GM19397 (cell line): ENCODE results near the gene GRIN3B.

ENCODE experiments used
- ATAC-seq: cut with Tn5 transposase; IDR thresholded peaks from one replicate; pipeline ENCODE4 v1.9.1; 2021; ENCODE audit warnings: mild to moderate bottlenecking, moderate library complexity; ENCODE audit not compliant: unreplicated experiment

GRIN3B gene

DNA sequence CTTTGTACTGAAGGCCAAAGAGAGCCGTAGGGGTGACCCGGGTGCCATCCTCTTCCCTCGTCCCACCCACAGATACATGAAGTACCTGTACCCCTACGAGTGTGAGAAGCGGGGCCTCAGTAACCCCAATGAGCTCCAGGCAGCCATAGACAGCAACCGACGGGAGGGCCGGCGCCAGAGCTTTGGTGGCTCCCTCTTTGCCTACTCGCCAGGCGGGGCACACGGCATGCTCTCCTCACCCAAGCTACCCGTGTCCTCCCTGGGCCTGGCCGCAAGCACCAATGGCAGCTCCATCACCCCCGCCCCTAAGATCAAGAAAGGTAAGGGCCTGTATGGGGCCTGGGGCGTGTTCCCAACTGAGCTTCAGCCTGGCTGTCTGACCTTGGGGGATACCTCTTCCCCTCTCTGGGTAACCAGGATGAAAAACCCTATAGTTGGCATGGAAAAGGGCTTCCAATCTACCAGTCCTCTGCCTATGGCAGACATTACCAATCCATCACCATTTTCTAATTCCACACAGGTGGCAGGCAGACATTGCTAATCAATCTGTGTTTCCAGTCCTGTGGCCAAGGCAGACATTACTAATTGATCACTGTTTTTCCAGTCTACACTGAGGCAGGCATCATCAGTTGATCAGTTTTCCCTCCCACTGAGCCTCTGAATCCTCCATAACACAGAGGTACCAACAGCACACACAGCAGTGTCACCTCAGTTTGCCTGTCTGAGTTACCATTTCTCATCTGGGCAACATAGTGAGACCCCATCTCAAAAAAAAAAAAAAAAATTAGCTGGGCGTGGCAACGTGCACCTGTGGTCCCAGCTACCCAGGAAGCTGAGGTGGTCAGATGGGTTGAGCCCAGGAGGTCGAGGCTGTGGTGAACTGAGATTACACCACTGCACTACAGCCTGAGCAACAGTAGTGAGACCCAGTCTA, 35.2 kb upstream of the GRIN3B start:
- no peak for ATAC-seq

DNA sequence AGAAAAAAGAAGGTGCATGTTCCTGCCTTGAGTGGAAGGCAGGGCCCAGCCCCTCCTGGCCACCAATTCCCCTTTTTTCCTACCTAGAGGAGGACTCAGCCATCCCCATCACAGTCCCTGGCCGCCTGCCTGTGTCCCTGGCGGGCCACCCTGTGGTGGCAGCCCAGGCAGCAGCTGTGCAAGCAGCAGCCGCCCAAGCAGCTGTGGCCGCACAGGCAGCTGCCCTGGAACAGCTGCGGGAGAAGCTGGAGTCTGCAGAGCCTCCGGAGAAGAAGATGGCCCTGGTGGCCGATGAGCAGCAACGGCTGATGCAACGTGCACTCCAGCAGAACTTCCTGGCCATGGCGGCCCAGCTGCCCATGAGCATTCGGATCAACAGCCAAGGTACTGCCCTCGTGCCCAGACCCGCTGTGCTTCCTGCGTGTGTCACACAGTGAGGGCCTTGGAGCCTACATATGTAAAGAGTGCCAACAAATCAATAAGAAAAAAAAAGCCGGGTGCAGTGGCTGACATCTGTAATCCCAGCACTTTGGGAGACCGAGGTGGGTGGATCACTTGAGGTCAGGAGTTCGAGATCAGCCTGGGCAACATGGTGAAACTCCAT, 33.6 kb upstream of the GRIN3B start:
- ATAC-seq, result no peak

DNA sequence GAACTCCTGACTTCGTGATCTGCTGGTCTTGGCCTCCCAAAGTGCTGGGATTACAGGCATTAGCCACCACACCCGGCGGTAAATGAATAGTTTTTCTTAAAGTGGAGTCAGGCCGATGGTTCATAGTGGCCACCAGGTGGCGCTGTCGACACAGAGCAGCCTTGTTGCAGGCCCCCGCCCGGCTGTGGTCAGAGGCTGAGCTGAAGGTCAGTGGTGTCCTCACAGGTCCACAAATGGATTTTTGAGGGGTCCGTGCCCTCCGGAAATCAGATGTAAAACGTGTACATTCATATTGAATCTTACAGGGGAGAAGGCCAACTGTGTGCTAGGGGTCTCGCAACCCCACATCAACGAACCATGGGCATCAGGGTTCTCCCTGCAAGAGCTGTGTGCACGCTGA, 29.5 kb upstream of the GRIN3B start:
- ATAC-seq, result no peak

DNA sequence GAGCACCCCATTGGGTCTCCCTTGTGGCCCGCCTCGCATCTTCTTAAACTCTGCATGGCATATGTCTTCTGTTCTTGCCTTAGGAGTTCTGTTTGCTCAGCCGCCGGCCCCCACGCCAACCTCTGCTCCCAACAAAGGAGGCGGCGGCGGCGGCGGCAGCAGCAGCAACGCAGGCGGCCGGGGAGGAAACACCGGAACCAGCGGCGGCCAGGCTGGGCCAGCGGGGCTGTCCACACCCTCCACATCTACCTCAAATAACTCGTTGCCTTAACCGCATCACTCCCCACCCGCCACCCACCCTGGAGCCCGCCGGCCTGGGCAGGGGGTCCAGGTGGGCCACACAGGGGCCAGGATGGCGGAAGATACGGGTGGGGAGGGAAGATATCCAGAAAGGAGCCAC, 28.4 kb upstream of the GRIN3B start:
- no peak for ATAC-seq

- ATAC-seq, result no peak
Measured at GRCh38 chr19:972281-972680, 27.9 kb upstream of the GRIN3B start.

GRCh38 chr19:973726-974563, 26.3 kb upstream of the GRIN3B start:
- no peak for ATAC-seq

GRCh38 chr19:974564-975257, 25.5 kb upstream of the GRIN3B start:
- no peak for ATAC-seq

- ATAC-seq, result no peak
Measured at GRCh38 chr19:976476-976875, 23.7 kb upstream of the GRIN3B start.

DNA sequence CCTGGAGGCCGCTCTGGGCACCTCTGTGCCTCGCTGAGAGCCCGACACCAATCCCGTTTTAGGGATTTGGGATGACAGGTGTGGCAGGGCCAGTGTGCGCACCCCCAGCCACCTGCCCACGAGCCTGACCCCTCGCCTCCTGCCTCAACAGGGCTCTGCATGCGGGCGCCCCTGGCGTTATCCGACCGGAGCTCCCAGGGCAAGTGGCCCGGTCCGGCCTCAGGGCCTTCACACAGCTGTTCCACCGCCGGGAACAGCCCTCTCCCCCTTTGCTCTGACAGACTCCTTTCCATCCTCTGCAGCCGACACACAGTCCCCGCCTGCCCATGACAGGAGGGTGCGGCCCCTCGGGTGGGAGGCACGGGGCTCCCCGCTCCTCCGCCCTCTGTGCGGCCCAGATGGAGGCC, 23.2 kb upstream of the GRIN3B start:
- ATAC-seq, result no peak

DNA sequence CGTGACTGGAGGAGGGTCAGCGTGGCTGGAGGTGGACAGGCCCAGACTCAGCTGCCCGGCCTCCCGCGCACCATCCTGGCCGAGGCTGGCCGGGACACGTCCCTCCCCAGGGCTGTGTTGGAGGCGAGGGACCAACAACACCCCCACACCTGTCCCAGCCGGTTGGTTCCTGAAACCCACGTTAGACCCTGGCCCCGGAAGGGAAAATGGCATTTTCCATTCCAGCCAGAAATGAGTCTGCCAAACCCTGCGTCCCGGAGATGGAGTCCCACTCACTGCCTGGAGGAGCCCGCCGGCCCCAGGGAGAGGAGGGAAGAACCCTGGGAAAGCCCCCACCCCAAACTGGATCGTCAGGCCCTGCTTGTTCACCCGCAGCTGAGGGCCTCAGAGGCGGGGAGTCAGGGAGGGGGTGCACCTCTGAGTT, 20.9 kb upstream of the GRIN3B start:
- ATAC-seq, result no peak

- ATAC-seq, result no peak
Measured at GRCh38 chr19:980133-980998, 19.9 kb upstream of the GRIN3B start.

DNA sequence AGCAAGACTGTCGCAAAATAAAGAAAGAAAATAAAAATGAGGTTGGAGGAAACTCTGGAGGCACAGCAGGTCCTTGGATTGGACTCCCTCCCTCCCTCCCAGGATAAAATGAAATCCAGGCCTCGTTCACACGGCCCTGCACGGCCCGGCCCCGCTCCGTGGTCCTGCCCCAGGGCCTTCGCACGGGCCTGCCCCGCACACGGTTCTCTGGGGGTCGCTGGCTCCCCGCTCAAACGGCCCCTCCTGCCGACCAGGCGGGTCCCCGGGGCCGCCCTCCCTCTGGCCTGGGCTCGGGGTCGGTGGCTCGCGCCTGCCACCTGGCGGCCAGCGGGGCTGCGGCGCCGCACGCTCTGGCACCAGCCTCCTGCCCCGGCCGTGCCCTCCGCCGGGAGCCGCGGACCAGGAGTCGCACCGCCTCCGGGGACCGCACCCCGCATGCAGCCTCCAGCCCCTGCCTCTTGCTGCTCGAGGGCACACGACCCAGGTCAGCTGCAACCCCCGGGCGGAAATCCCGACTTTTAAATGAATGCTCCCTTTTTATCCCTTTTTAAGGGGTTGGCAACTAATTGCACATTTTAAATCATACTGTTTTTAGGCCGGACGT, 17.6 kb upstream of the GRIN3B start:
- ATAC-seq, result no peak

GRCh38 chr19:984165-984967, 15.9 kb upstream of the GRIN3B start, which contains the start of gene WDR18:
WDR18 (plus strand) TSS chr19:984345; CDS start chr19:984354, 9 bp downstream.
- peak; percentile 76 for ATAC-seq

DNA sequence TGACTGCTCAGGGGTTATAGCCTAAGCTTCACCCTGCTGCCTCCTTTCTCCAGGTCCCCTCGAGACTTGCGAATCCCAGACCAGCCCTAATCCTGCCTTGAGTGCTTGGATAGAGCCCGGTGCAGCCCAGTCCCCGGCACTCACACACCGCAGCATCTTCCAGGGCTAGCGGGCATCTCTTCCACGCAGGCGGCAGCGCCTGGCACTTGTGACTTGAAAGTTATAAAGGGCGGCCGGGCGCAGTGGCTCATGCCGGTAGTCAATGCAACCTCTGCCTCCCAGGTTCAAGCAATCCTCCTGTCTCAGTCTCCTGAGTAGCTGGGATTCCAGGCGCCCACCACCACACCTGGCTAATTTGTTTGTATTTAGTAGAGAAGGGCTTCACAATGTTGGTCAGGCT, 14.1 kb upstream of the GRIN3B start:
- no peak for ATAC-seq

DNA sequence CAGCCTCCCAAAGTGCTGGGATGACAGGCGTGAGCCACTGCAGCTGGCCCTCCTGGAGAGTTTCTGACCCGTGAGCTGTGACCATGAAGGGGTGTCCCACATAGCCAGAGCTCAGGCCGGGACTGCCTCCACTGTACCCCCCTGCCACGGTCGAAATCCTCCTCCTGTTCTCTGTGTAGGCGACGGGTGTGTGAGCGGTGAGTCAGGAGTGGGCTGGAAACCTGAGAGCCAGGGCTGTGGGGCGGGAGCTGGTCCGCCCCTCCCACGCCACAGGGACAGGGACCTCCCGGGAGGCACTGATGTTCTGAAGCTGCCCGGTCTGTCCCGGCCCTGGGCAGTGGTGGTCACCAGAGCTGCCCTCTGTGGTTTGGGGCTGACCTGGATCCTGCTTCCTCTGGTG, 12.1 kb upstream of the GRIN3B start:
- ATAC-seq, result no peak

- ATAC-seq, result no peak
Measured at GRCh38 chr19:988510-988909, 11.7 kb upstream of the GRIN3B start.

DNA sequence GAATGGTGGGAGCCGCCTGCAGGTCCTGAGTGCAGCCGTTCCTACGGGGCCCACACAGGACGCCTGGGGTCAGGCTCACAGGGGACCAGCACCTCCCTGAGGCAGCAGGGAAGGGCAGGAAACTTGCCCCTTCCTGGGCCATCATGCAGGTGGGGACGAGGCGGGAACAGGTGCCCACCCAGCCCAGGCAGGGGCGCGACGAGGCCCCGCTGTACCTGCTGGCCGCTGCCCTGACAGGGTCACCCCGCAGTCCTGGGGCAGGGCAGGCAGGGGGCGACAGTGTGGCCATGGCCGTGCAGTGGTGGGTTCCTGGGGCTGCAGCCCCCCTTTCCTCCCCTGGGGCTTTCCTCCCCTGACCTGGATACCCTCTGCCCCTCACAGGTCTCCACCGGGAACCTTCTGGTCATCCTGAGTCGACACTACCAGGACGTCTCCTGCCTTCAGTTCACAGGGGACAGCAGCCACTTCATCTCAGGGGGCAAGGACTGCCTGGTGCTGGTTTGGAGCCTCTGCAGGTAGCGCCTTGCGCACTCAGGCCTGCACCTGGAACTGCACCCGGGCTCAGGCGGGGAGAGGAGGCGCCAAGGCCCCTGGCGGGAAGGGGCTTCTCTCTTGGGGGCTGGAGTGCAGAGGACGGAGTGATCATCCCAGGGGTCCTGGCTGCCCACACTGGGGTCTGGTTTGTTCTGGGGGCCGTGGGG, 10.7 kb upstream of the GRIN3B start:
- no peak for ATAC-seq

- ATAC-seq, result no peak
Measured at GRCh38 chr19:990119-990571, 10.1 kb upstream of the GRIN3B start.
